ENCODE results near the gene CD8B2. TPM values are rescaled to one million over a fixed set of nuclear protein-coding genes. Genes with fewer than 3 reads are reported as not detected.

CD8B2 gene
- total RNA-seq, 1 experiment from 2014 or later = not detected

- H3K18ac ChIP-seq (ENCODE audit: insufficient read length, low read depth, low read length) = no peak overlapping the region
- no peaks in the 10 kb centered on the region for H3K9me3 ChIP-seq (ENCODE audit: control insufficient read depth, low read depth, low read length)
- H3K79me2 ChIP-seq (ENCODE audit: insufficient read depth, low read length) = no peaks in the 10 kb centered on the region
- H3K9ac ChIP-seq (ENCODE audit: extremely low read depth, insufficient read length, low read length) = no peak overlapping the region
- H3K27ac ChIP-seq (ENCODE audit: insufficient read length, low read depth, low read length) = no peak overlapping the region
- Mint-ChIP-seq H3K27ac (no peak overlapping the region), H3K9me3 (no peaks in the 10 kb centered on the region; a peak in 1 of 5 replicates), H3K4me1 (peaks cover 14 to 16% of the 10 kb centered on the region in 2 experiments), H3K36me3 (ENCODE audit: insufficient read depth in 1 of 3, low read depth in 3 of 3) (no peaks in the 10 kb centered on the region), H3K4me3 (no peak overlapping the region), H3K27me3 (ENCODE audit: low read depth) (peaks cover 8% of the 10 kb centered on the region)
- no peak overlapping the region for H3K56ac ChIP-seq (ENCODE audit: insufficient read length, low read depth, low read length)
- H2AFZ ChIP-seq (ENCODE audit: low read length) = no peak overlapping the region
- H4K20me1 ChIP-seq (ENCODE audit: control insufficient read depth, insufficient read depth, insufficient read length) = no peaks in the 10 kb centered on the region
- H2BK12ac ChIP-seq (ENCODE audit: insufficient read length, low read depth, low read length) = no peak overlapping the region
- H3K27me3 ChIP-seq (ENCODE audit: insufficient read depth, low read length) = no peaks in the 10 kb centered on the region
- no peak overlapping the region for H2BK120ac ChIP-seq (ENCODE audit: low read depth, low read length, poor library complexity, severe bottlenecking)
- WGBS (ENCODE audit: extremely low coverage, insufficient read length, low lambda C conversion rate) = no CpG with 5 or more reads among the region's 7 CpGs
- H2BK15ac ChIP-seq (ENCODE audit: low read depth, low read length) = no peak overlapping the region
- no peak overlapping the region for H3K4ac ChIP-seq (ENCODE audit: low read depth, low read length)
- H2BK5ac ChIP-seq (ENCODE audit: insufficient read length, low read length) = no peak overlapping the region
- H4K91ac ChIP-seq (ENCODE audit: insufficient read length, low read depth, low read length) = no peak overlapping the region
- H3K4me1 ChIP-seq (ENCODE audit: insufficient read depth, low read length) = peaks cover 2% of the 10 kb centered on the region; the same call in 1 of the 2 replicates
- no peak overlapping the region for H2BK20ac ChIP-seq (ENCODE audit: low read depth, low read length, poor library complexity, severe bottlenecking)
- TF ChIP-seq CTCF (conservative IDR thresholded peaks at IDR 0.05) = no peak
- H2AK5ac ChIP-seq (ENCODE audit: insufficient read length, low read length) = no peak overlapping the region
- no peak overlapping the region for H3K14ac ChIP-seq (ENCODE audit: insufficient read depth, low read length)
- no peak overlapping the region for H4K5ac ChIP-seq (ENCODE audit: insufficient read length, low read depth, low read length)
- H3T11ph ChIP-seq (ENCODE audit: low read length) = no peak overlapping the region
- H3K4me2 ChIP-seq (ENCODE audit: insufficient read depth, insufficient read length, low read length) = no peak overlapping the region
- DNase-seq = no peak
- H3K79me1 ChIP-seq (ENCODE audit: insufficient read depth, low read depth, low read length, poor library complexity, severe bottlenecking) = no peaks in the 10 kb centered on the region
- no peak overlapping the region for H3K23ac ChIP-seq (ENCODE audit: insufficient read length, low read depth, low read length)
- no peaks in the 10 kb centered on the region for H3K23me2 ChIP-seq (ENCODE audit: insufficient read length, low read depth, low read length, poor library complexity, severe bottlenecking)
- no peak overlapping the region for H4K8ac ChIP-seq (replicated peaks; ENCODE audit: insufficient read length, low read depth, low read length)
Measured at GRCh38 chr2:106531676-106532214, 44.6 kb downstream of the CD8B2 start.
